Measurements from ENCODE around the gene CCK. TPM values are rescaled to one million over a fixed set of nuclear protein-coding genes. Genes with fewer than 3 reads are reported as not detected.
"Not testable (repeated sequence)": the region's sequence is repeated elsewhere in the genome, so short reads cannot be mapped to it uniquely, and the experiment has no call there.

Gene CCK, protein sequence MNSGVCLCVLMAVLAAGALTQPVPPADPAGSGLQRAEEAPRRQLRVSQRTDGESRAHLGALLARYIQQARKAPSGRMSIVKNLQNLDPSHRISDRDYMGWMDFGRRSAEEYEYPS
- not detected for total RNA-seq

DNA sequence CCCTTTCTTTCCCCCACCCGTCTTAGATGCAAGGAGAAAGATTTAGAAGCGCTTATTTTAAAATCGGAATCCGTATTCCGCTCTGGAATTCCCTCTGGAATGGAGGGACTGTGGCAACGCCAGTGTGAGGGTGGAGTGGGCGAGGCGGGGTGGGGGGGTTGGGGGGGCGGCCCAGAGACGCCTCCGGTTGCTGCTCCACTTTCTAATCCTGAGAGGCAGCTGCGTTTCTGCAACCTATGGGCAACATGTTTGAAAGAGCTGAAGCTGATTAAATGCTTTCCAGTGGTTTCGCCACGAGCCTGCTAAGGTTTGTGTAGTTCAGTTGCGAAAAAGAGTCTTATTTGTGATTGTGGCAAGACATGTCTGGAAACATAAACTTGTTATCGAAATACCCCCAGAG, at the start of gene CCK:
TSS of gene CCK (minus strand) at position 101 of the 400 bp plus-strand sequence. CDS start 2,555 bp downstream, outside the sequence.
- ATAC-seq (no peak), DNase-seq (no peak)
- Mint-ChIP-seq H3K4me3 (no peak within 1 kb of the TSS), H3K4me1 (ENCODE audit: low read depth) (peaks cover 10% of the 10 kb centered on the region), H3K27me3 (ENCODE audit: low read depth) (peaks cover 68% of the 10 kb centered on the region), H3K36me3 (ENCODE audit: insufficient read depth) (no peaks in the 10 kb centered on the region), H3K9me3 (no peaks in the 10 kb centered on the region)

DNA sequence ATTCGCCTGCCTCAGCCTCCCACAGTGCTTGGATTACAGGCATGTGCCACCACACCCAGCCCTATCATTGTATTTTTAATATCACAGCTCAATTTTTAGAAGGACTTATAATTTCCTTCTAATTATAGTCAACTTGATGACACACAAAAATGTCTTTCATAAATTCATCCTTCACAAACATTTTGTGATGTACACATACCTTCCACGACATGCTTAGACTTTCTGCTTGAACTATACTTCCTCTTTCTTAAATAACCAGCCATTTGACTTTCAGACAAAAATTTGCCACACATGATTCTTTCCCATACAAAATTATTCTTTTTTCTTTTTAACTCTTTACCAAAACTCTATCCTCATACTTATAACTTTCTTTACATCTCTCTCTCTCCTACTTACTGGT, 48.4 kb upstream of the CCK start:
- no peaks in the 10 kb centered on the region for H3K27me3 Mint-ChIP-seq (ENCODE audit: low read depth)
- no peaks in the 10 kb centered on the region for H3K4me1 Mint-ChIP-seq (ENCODE audit: low read depth)
- DNase-seq (no peak), ATAC-seq (no peak)
- H3K9me3 Mint-ChIP-seq: peaks cover 22% of the 10 kb centered on the region
- no peak overlapping the region for H3K4me3 Mint-ChIP-seq
- H3K36me3 Mint-ChIP-seq (ENCODE audit: insufficient read depth): peaks cover 3% of the 10 kb centered on the region

DNA sequence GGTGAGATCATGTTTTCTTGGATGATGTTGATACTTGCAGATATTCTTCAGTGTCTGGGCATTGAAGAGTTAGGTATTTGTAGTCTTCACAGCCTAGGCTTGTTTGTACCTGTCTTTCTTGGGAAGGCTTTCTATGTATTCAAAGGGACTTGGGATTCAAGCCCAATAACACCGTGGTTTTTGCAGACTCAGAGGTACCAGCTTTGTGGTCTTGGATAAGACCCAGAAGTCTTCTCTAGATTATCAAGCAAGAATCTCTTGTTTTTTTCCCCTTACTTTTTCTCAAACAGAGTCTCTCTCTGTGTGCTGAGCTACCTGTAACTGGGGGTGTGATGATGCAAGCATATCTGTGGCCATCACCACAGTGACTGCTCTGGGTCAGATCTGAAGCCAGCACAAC, 42.7 kb upstream of the CCK start:
- DNase-seq (no peak), ATAC-seq (no peak)
- Mint-ChIP-seq H3K36me3 (ENCODE audit: insufficient read depth) (peaks cover 3% of the 10 kb centered on the region), H3K4me3 (no peak overlapping the region), H3K27me3 (ENCODE audit: low read depth) (peaks cover 7% of the 10 kb centered on the region), H3K9me3 (peaks cover 4% of the 10 kb centered on the region), H3K4me1 (ENCODE audit: low read depth) (peaks cover 4% of the 10 kb centered on the region)

GRCh38 chr3:42306499-42306898, 40.5 kb upstream of the CCK start:
- no peaks in the 10 kb centered on the region for H3K9me3 Mint-ChIP-seq
- H3K4me1 Mint-ChIP-seq (ENCODE audit: low read depth): peaks cover 11% of the 10 kb centered on the region
- no peak for DNase-seq
- no peak overlapping the region for H3K4me3 Mint-ChIP-seq
- peak; percentile 41 to 66 for ATAC-seq
- no peaks in the 10 kb centered on the region for H3K36me3 Mint-ChIP-seq (ENCODE audit: insufficient read depth)
- peaks cover 7% of the 10 kb centered on the region for H3K27me3 Mint-ChIP-seq (ENCODE audit: low read depth)

- no peak for DNase-seq
- Mint-ChIP-seq H3K27me3 (ENCODE audit: low read depth) (peaks cover 11% of the 10 kb centered on the region), H3K36me3 (ENCODE audit: insufficient read depth) (no peaks in the 10 kb centered on the region), H3K4me3 (no peak overlapping the region), H3K4me1 (ENCODE audit: low read depth) (peaks cover 11% of the 10 kb centered on the region), H3K9me3 (no peaks in the 10 kb centered on the region)
- ATAC-seq: no peak
These were observed 37.1 kb upstream of the CCK start for GRCh38 chr3:42302924-42303634.

DNA sequence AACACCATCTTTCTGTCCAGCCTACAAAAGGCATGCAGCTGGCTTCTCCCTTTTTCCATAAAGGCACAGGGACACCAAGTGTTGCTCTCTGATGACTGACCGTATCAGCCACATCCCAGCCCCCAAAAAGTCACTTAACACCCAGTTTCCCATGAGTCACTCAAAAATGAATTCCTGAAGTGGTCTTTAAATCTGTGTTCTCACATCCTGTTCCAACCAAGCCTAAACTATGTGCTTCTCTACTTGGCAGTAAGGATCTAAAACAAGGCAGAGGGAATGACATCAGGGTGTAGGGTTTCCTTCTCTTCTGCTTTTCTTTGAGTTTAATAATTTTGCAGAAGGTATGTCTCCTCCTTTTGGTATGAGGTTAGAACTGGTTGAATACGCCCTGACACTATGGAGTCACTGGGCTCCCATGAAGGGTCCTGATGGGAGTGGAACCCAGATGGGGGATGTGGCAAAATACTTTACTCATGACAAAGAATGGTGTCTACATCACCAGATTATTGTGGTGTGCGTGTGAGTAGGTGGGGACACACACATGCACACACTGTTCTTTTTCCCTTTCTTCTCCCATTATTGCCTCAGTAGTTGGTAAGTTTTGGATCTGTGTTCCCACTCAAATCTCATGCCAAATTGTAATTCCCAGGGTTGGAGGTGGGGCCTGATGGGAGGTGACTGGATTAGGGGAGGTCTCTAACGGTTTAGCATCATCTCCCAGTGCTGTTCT, 35.6 kb upstream of the CCK start:
- no peaks in the 10 kb centered on the region for H3K9me3 Mint-ChIP-seq
- peaks cover 13% of the 10 kb centered on the region for H3K27me3 Mint-ChIP-seq (ENCODE audit: low read depth)
- H3K4me3 Mint-ChIP-seq: no peak overlapping the region
- H3K36me3 Mint-ChIP-seq (ENCODE audit: insufficient read depth): no peaks in the 10 kb centered on the region
- peaks cover 11% of the 10 kb centered on the region for H3K4me1 Mint-ChIP-seq (ENCODE audit: low read depth)
- DNase-seq (no peak), ATAC-seq (no peak)

DNA sequence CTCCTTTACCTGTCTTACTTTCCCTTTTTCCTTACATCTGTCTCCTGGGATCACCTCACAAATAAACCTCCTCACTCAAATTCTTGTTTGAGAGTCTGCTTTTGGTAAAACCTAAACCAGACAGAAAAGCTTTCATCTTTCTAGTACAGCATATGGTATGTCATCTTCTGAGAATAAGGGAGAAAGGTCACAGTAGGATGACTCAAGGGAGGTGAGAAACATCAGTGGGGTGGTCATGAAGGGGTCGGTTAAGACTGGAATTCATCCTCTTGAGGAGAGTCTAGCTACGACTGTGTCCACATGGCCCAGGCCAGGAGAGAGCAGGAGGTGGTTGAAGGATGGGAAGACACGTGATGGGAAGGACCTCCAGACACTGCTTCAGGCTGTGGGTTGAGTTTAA, 34.8 kb upstream of the CCK start:
- Mint-ChIP-seq H3K4me3 (no peak overlapping the region), H3K4me1 (ENCODE audit: low read depth) (peaks cover 7% of the 10 kb centered on the region), H3K9me3 (no peaks in the 10 kb centered on the region), H3K27me3 (ENCODE audit: low read depth) (peaks cover 13% of the 10 kb centered on the region), H3K36me3 (ENCODE audit: insufficient read depth) (no peaks in the 10 kb centered on the region)
- ATAC-seq (no peak), DNase-seq (no peak)

DNA sequence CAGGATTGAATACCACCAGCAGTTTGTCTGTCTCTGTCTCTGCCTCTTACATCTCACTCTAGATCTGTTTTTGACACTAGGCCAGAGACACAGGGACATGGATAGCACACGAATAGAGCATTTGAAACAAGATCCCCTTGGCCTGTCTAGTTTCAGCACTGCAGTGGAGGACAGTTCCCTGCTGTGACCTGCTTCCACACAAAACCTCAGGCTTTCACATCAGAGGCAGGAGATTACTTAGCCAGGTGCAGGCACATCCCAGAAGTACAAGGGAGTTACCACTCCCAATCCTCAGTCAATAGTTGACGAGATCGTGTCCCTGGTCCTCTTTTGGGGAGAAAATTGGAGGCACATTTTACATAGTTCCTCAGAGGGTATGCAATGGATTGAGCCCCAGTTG, 34.0 kb upstream of the CCK start:
- H3K4me3 Mint-ChIP-seq: no peak overlapping the region
- peaks cover 12% of the 10 kb centered on the region for H3K27me3 Mint-ChIP-seq (ENCODE audit: low read depth)
- H3K4me1 Mint-ChIP-seq (ENCODE audit: low read depth): peaks cover 7% of the 10 kb centered on the region

DNA sequence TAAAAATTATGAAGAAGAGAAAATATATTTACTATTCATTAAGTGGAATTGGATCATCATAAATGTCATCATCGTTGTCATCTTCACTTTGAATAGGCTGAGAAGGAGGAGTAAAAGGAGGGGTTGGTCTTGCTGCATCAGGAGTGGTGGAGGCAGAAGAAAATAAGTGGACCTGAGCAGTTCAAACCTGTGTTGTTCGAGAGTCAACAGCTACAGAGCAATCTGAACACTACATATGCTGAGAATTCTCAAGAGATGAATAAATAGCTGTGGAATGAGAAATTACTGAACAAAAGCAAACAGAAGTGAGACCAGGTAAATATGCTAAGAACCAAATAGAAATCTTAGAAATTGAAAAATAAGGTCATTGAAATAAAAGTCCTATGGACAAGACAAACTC, 32.3 kb upstream of the CCK start:
- Mint-ChIP-seq H3K9me3 (no peaks in the 10 kb centered on the region), H3K4me3 (no peak overlapping the region), H3K4me1 (ENCODE audit: low read depth) (peaks cover 3% of the 10 kb centered on the region), H3K36me3 (ENCODE audit: insufficient read depth) (no peaks in the 10 kb centered on the region), H3K27me3 (ENCODE audit: low read depth) (peaks cover 13% of the 10 kb centered on the region)
- ATAC-seq: no peak
- DNase-seq: no peak

More for the DNA sequence above, 34.0 kb upstream of the CCK start:
- ATAC-seq (no peak), DNase-seq (no peak)
- H3K9me3 Mint-ChIP-seq: no peaks in the 10 kb centered on the region
- no peaks in the 10 kb centered on the region for H3K36me3 Mint-ChIP-seq (ENCODE audit: insufficient read depth)

GRCh38 chr3:42292009-42292408, 26.0 kb upstream of the CCK start:
- Mint-ChIP-seq H3K4me3 (no peak overlapping the region), H3K27me3 (ENCODE audit: low read depth) (peaks cover 15% of the 10 kb centered on the region), H3K36me3 (ENCODE audit: insufficient read depth) (no peaks in the 10 kb centered on the region), H3K4me1 (ENCODE audit: low read depth) (peaks cover 10% of the 10 kb centered on the region), H3K9me3 (no peaks in the 10 kb centered on the region)
- ATAC-seq: no peak
- DNase-seq: no peak

GRCh38 chr3:42290966-42291714, 25.2 kb upstream of the CCK start:
- Mint-ChIP-seq H3K36me3 (ENCODE audit: insufficient read depth) (no peaks in the 10 kb centered on the region), H3K4me1 (ENCODE audit: low read depth) (peaks cover 10% of the 10 kb centered on the region), H3K9me3 (no peaks in the 10 kb centered on the region), H3K4me3 (no peak overlapping the region), H3K27me3 (ENCODE audit: low read depth) (peaks cover 15% of the 10 kb centered on the region)
- ATAC-seq (peak; percentile 51 to 52), DNase-seq (no peak)

DNA sequence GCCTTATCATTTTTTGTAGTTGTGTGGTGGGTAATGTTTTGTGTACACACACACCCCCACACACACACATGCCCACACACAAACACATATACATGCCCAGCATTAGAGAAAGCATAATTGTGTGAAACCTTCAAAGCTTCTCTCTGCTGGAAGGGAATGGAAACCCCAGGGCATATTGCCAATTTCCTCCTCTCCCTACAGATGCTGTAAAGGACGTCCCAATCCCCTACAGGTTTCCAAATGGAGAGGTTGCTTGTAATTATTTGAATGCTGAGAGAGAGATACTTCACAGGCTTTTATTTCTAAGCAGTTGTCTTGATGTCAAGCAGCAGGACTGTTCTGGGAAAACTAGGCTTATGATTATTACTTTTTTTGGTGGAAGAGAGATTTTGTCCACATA, 23.0 kb upstream of the CCK start:
- Mint-ChIP-seq H3K4me1 (ENCODE audit: low read depth) (peaks cover 10% of the 10 kb centered on the region), H3K36me3 (ENCODE audit: insufficient read depth) (no peaks in the 10 kb centered on the region), H3K27me3 (ENCODE audit: low read depth) (peaks cover 8% of the 10 kb centered on the region), H3K4me3 (no peak overlapping the region), H3K9me3 (no peaks in the 10 kb centered on the region)
- DNase-seq (no peak), ATAC-seq (no peak)

- ATAC-seq (no peak), DNase-seq (no peak)
- Mint-ChIP-seq H3K4me3 (no peak overlapping the region), H3K4me1 (ENCODE audit: low read depth) (peaks cover 10% of the 10 kb centered on the region), H3K36me3 (ENCODE audit: insufficient read depth) (no peaks in the 10 kb centered on the region), H3K27me3 (ENCODE audit: low read depth) (peaks cover 8% of the 10 kb centered on the region), H3K9me3 (no peaks in the 10 kb centered on the region)
These were observed 22.4 kb upstream of the CCK start for GRCh38 chr3:42288385-42288784.

- H3K27me3 Mint-ChIP-seq (ENCODE audit: low read depth); ATAC-seq; H3K9me3 Mint-ChIP-seq; H3K4me3 Mint-ChIP-seq; H3K36me3 Mint-ChIP-seq (ENCODE audit: insufficient read depth); DNase-seq: not testable (repeated sequence)
- peaks cover 10% of the 10 kb centered on the region for H3K4me1 Mint-ChIP-seq (ENCODE audit: low read depth)
These were observed 21.4 kb upstream of the CCK start for GRCh38 chr3:42287423-42287822.

Measured in activated T-cell treated with anti-CD3 and anti-CD28 coated beads, Interleukin-2, amount 50 U/mL, for 4 hours (primary cell).